Measurements from ENCODE around the gene SLC25A52. TPM values are rescaled to one million over a fixed set of nuclear protein-coding genes. Genes with fewer than 3 reads are reported as not detected.
"Not testable (repeated sequence)": the region's sequence is repeated elsewhere in the genome, so short reads cannot be mapped to it uniquely, and the experiment has no call there.

SLC25A52 gene
- total and polyA plus RNA-seq, 12 donors, result 0.21 TPM; not detected in 10

DNA sequence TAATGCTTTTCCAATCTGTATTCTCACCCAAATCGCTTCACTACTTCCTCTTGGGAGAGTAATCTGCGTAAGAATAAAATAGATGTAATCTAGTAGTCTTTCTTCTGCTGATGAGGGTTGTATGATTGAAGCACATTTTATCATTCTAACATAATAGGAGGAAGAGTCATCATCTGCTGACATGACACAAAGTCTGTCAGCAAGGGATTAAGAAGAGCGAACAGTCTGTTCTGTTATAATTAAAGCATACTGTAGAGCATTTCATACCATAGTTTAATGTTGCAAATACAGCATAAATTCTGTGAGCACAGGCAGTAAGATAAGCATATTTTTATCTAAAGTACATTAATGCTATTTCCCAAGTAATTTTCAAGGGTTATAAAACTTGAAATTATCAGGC, 10.4 kb downstream of the SLC25A52 start:
- intact Hi-C loops (cut with DNase I), result no loop called here
- no peaks in the 10 kb centered on the region for H3K27me3 ChIP-seq
- H3K27ac ChIP-seq, result no peak overlapping the region
- no peak overlapping the region for H3K4me3 ChIP-seq
- 69 to 74% methylated on average over 3 of the region's 3 CpGs for WGBS, 2 donors
- ATAC-seq, result no peak
- no peaks in the 10 kb centered on the region for H3K9me3 ChIP-seq
- no peaks in the 10 kb centered on the region for H3K4me1 ChIP-seq
- H3K36me3 ChIP-seq, result no peaks in the 10 kb centered on the region
- no peak for DNase-seq
- TF ChIP-seq, protein P1, sequence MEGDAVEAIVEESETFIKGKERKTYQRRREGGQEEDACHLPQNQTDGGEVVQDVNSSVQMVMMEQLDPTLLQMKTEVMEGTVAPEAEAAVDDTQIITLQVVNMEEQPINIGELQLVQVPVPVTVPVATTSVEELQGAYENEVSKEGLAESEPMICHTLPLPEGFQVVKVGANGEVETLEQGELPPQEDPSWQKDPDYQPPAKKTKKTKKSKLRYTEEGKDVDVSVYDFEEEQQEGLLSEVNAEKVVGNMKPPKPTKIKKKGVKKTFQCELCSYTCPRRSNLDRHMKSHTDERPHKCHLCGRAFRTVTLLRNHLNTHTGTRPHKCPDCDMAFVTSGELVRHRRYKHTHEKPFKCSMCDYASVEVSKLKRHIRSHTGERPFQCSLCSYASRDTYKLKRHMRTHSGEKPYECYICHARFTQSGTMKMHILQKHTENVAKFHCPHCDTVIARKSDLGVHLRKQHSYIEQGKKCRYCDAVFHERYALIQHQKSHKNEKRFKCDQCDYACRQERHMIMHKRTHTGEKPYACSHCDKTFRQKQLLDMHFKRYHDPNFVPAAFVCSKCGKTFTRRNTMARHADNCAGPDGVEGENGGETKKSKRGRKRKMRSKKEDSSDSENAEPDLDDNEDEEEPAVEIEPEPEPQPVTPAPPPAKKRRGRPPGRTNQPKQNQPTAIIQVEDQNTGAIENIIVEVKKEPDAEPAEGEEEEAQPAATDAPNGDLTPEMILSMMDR (IDR thresholded peaks at IDR 0.05), result no peak

DNA sequence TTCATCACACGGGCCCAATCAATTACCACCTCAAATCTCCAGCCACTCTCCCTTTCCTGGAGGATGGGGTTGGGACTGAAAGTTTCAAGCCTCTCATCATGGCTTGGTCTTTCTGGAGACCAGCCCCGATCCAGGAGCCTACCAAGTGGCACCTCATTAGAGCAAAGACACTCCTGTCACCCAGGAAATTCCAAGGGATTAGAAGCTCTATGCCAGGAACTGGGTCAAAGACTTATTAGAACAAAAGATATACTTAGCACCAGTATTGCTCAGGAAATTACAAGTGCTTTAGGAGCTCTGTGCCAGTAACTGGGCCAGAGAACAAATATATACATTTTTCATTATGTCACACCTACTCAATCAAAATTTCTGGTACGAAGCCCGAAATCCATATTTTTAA, 14.3 kb downstream of the SLC25A52 start:
- ATAC-seq, result no peak
- Histone ChIP-seq H3K36me3 (no peaks in the 10 kb centered on the region), H3K9me3 (no peaks in the 10 kb centered on the region), H3K4me1 (no peaks in the 10 kb centered on the region), H3K27ac (no peak overlapping the region), H3K4me3 (no peak overlapping the region), H3K27me3 (no peaks in the 10 kb centered on the region)
- intact Hi-C loops (cut with DNase I), result loop anchor here in 5 of 10 donors (2.0 to 10.0 kb wide), 2 partner anchors 72 to 228 kb away; no protein-coding TSS in a partner anchor
- 87 to 89% methylated on average over 4 of the region's 4 CpGs for WGBS, 2 donors
- no peak for DNase-seq
- TF ChIP-seq, protein P1 (IDR thresholded peaks at IDR 0.05), result no peak

DNA sequence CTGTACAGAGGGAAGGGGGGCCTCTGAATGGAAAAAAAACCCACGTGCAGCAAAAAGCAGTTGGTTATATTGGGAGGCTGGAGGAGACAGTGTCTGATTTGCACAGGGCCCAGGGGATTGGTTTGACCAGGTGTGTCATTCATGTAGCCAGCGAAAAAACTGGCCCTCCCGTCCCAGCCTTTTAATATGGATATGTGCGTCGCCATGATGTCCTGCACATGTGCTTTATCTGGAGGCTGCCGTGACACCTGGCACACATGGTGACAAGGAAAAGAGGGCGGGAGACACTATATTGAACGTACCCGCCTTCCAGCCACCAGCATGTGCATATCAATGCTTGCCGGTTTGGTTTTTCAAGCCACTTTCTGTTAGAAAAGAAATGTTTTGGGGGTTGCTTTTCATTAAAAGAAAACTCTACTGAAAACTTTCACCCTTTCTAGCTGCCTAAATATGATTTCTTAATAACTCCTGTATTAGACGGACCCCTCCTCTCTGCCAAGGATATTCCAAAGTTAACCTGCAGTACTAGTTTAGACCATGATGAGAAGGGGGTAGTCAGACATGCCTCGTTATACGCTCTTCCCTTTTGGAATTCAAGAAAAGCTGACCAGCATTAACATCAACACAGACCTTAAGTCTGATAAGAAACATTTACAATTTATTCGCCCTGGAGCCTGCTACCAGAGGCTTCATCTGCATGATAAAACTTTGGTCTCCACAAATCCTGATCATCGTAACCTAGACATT, 16.2 kb downstream of the SLC25A52 start:
- no peaks in the 10 kb centered on the region for H3K4me1 ChIP-seq
- intact Hi-C loops (cut with DNase I), result loop anchor here in 9 of 10 donors (5.0 to 10.0 kb wide), 4 partner anchors 73 to 233 kb away; no protein-coding TSS in a partner anchor

DNA sequence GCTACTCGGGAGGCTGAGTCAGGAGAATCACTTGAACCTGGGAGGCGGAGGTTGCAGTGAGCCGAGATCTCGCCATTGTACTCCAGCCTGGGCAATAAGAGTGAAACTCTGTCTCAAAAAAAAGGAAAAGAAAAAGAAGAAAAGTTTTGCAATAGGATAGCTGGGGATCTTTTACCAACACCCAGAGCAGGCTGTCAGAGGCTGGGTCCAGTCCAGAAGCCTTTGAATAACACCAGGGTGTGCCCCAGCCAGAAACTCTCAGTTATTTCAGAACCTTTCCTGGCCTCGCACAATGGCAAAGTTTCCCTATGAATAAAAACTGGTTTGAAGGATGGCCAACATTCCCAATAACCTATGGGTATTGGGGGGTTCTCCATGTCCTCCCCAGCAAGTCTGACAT, 17.1 kb downstream of the SLC25A52 start:
- DNase-seq (peak in 1 of 2 donors; percentile 22), ATAC-seq (peak in 3 of 8 donors; percentile 33 to 69 (median 67))
- H3K4me1 ChIP-seq, H3K27me3 ChIP-seq, H3K36me3 ChIP-seq, H3K27ac ChIP-seq, H3K4me3 ChIP-seq: not testable (repeated sequence)
- intact Hi-C loops (cut with DNase I), result loop anchor here in 9 of 10 donors (5.0 to 10.0 kb wide), 4 partner anchors 74 to 234 kb away; no protein-coding TSS in a partner anchor
- 83 to 88% methylated on average over 3 to 5 of the region's 5 CpGs for WGBS, 2 donors
- peaks cover 0 to 10% (median 0%) of the 10 kb centered on the region in 11 donors for H3K9me3 ChIP-seq

More for the DNA sequence above, 16.2 kb downstream of the SLC25A52 start:
- Histone ChIP-seq H3K27me3 (no peaks in the 10 kb centered on the region), H3K4me3 (no peak overlapping the region), H3K36me3 (no peaks in the 10 kb centered on the region), H3K9me3 (peaks cover 0 to 2% (median 0%) of the 10 kb centered on the region in 11 donors), H3K27ac (no peak overlapping the region)
- DNase-seq (no peak), ATAC-seq (no peak)
- WGBS, 2 donors, result 77 to 82% methylated on average over 15 of the region's 15 CpGs
- TF ChIP-seq, protein P1 (IDR thresholded peaks at IDR 0.05), result no peak

Measured in heart right ventricle (tissue), 16 donors.